Measurements from ENCODE around the gene GPX4. TPM values are rescaled to one million over a fixed set of nuclear protein-coding genes. Genes with fewer than 3 reads are reported as not detected.

Gene GPX4
- total RNA-seq, 1 donor from 2014 or later, result 300 TPM

- TF ChIP-seq CTCF (conservative IDR thresholded peaks at IDR 0.05), result no peak
- H3K27me3 Mint-ChIP-seq (ENCODE audit: low read depth), result no peaks in the 10 kb centered on the region
Observed at GRCh38 chr19:1089126-1089771, 14.5 kb upstream of the GPX4 start.

GRCh38 chr19:1089891-1090290, 13.9 kb upstream of the GPX4 start:
- Mint-ChIP-seq H3K9me3 (no peaks in the 10 kb centered on the region), H3K36me3 (ENCODE audit: low read depth) (peaks cover 3% of the 10 kb centered on the region), H3K4me3 (no peak overlapping the region), H3K4me1 (peaks cover 12% of the 10 kb centered on the region), H3K27ac (ENCODE audit: unreplicated experiment) (no peak overlapping the region), H3K27me3 (ENCODE audit: low read depth) (no peaks in the 10 kb centered on the region)
- no peak for TF ChIP-seq CTCF (conservative IDR thresholded peaks at IDR 0.05)
- DNase-seq (ENCODE audit: low read depth, low spot score), result no peak

More at GRCh38 chr19:1089126-1089771, 14.5 kb upstream of the GPX4 start:
- no peak for DNase-seq (ENCODE audit: low read depth, low spot score)
- Mint-ChIP-seq H3K36me3 (ENCODE audit: low read depth) (peaks cover 3% of the 10 kb centered on the region), H3K9me3 (no peaks in the 10 kb centered on the region), H3K4me1 (peaks cover 9% of the 10 kb centered on the region), H3K4me3 (no peak overlapping the region), H3K27ac (ENCODE audit: unreplicated experiment) (no peak overlapping the region)

GRCh38 chr19:1090731-1091543, 12.9 kb upstream of the GPX4 start:
- Mint-ChIP-seq H3K4me1 (peaks cover 20% of the 10 kb centered on the region), H3K9me3 (no peaks in the 10 kb centered on the region), H3K36me3 (ENCODE audit: low read depth) (peaks cover 3% of the 10 kb centered on the region), H3K27me3 (ENCODE audit: low read depth) (no peaks in the 10 kb centered on the region), H3K27ac (ENCODE audit: unreplicated experiment) (no peak overlapping the region), H3K4me3 (no peak overlapping the region)
- DNase-seq (ENCODE audit: low read depth, low spot score), result no peak
- TF ChIP-seq CTCF (conservative IDR thresholded peaks at IDR 0.05), result no peak

- Mint-ChIP-seq H3K27me3 (ENCODE audit: low read depth) (no peaks in the 10 kb centered on the region), H3K36me3 (ENCODE audit: low read depth) (peaks cover 3% of the 10 kb centered on the region), H3K4me1 (peaks cover 22% of the 10 kb centered on the region), H3K4me3 (peak overlapping the region; percentile 62), H3K27ac (ENCODE audit: unreplicated experiment) (no peak overlapping the region), H3K9me3 (no peaks in the 10 kb centered on the region)
- no peak for DNase-seq (ENCODE audit: low read depth, low spot score)
- TF ChIP-seq CTCF (conservative IDR thresholded peaks at IDR 0.05), result no peak
Observed at GRCh38 chr19:1091544-1092175, 12.1 kb upstream of the GPX4 start.

- no peaks in the 10 kb centered on the region for H3K27me3 Mint-ChIP-seq (ENCODE audit: low read depth)
- no peak overlapping the region for H3K27ac Mint-ChIP-seq (ENCODE audit: unreplicated experiment)
- H3K9me3 Mint-ChIP-seq, result no peaks in the 10 kb centered on the region
- peaks cover 27% of the 10 kb centered on the region for H3K4me1 Mint-ChIP-seq
- no peaks in the 10 kb centered on the region for H3K36me3 Mint-ChIP-seq (ENCODE audit: low read depth)
- TF ChIP-seq CTCF (conservative IDR thresholded peaks at IDR 0.05), result no peak
- no peak for DNase-seq (ENCODE audit: low read depth, low spot score)
- H3K4me3 Mint-ChIP-seq, result peak overlapping the region; percentile 99
Observed at GRCh38 chr19:1093330-1093729, 10.5 kb upstream of the GPX4 start.
